IPS-20b (cell line): ENCODE data around the gene PHLDB2.
"Not testable (repeated sequence)": the region's sequence is repeated elsewhere in the genome, so short reads cannot be mapped to it uniquely, and the experiment has no call there.

ENCODE experiments used
- H3K27ac ChIP-seq: one replicate; pipeline ENCODE4 v1.5.1; 2013; ENCODE audit warnings: low read length
- H3K27me3 ChIP-seq: 2 replicates; pipeline ENCODE4 v1.6.1; 2013; ENCODE audit warnings: mild to moderate bottlenecking, low read length, inconsistent platforms; ENCODE audit not compliant: insufficient read depth
- H3K36me3 ChIP-seq: 2 replicates; pipeline ENCODE4 v1.6.1; 2013; ENCODE audit warnings: low read depth, mild to moderate bottlenecking, inconsistent platforms, low read length, moderate library complexity; ENCODE audit not compliant: insufficient read depth
- H3K4me1 ChIP-seq: 2 replicates; pipeline ENCODE4 v1.6.1; 2013; ENCODE audit warnings: mild to moderate bottlenecking, control low read depth, inconsistent platforms, low read length, moderate library complexity; ENCODE audit not compliant: insufficient read depth
- H3K4me3 ChIP-seq: 2 replicates; pipeline ENCODE4 v1.5.1; 2013; ENCODE audit warnings: mild to moderate bottlenecking, low read length, inconsistent platforms
- H3K9ac ChIP-seq: 2 replicates; pipeline ENCODE4 v1.6.1; 2013; ENCODE audit warnings: low read depth, mild to moderate bottlenecking, inconsistent platforms, low read length, moderate library complexity
- H3K9me3 ChIP-seq: 2 replicates; pipeline ENCODE4 v1.6.1; 2013; ENCODE audit warnings: mild to moderate bottlenecking, low read depth, low read length, inconsistent platforms; ENCODE audit not compliant: insufficient read depth

PHLDB2 gene

GRCh38 chr3:111859061-111859973 lies at the start of gene PHLDB2:
Gene PHLDB2 (plus strand): TSS chr3:111859265. CDS start chr3:111884078, 24,813 bp downstream.
- H3K4me1 ChIP-seq, result peaks cover 26% of the 10 kb centered on the region
- no peak within 1 kb of the TSS for H3K27ac ChIP-seq
- H3K36me3 ChIP-seq, result no peaks in the 10 kb centered on the region
- H3K27me3 ChIP-seq, result peaks cover 49% of the 10 kb centered on the region
- H3K9ac ChIP-seq, result peak within 1 kb of the TSS; percentile 78
- peak within 1 kb of the TSS; percentile 87 for H3K4me3 ChIP-seq
- H3K9me3 ChIP-seq, result no peaks in the 10 kb centered on the region

GRCh38 chr3:111810909-111811308 lies 48.2 kb upstream of the PHLDB2 start:
- no peaks in the 10 kb centered on the region for H3K9me3 ChIP-seq
- H3K27ac ChIP-seq, result no peak overlapping the region
- no peak overlapping the region for H3K4me3 ChIP-seq
- no peaks in the 10 kb centered on the region for H3K4me1 ChIP-seq
- H3K36me3 ChIP-seq, result no peaks in the 10 kb centered on the region
- no peaks in the 10 kb centered on the region for H3K27me3 ChIP-seq
- H3K9ac ChIP-seq, result no peak overlapping the region

GRCh38 chr3:111811811-111812210 lies 47.3 kb upstream of the PHLDB2 start:
- no peak overlapping the region for H3K27ac ChIP-seq
- no peak overlapping the region for H3K9ac ChIP-seq

GRCh38 chr3:111812701-111813100 lies 46.4 kb upstream of the PHLDB2 start:
- Histone ChIP-seq H3K9me3 (no peaks in the 10 kb centered on the region; the same call in 1 of the 2 replicates), H3K27me3 (no peaks in the 10 kb centered on the region), H3K27ac (no peak overlapping the region), H3K9ac (no peak overlapping the region), H3K36me3 (no peaks in the 10 kb centered on the region), H3K4me3 (no peak overlapping the region), H3K4me1 (no peaks in the 10 kb centered on the region)

More at GRCh38 chr3:111811811-111812210, 47.3 kb upstream of the PHLDB2 start:
- Histone ChIP-seq H3K4me1 (no peaks in the 10 kb centered on the region), H3K4me3 (no peak overlapping the region), H3K9me3 (no peaks in the 10 kb centered on the region; the same call in 1 of the 2 replicates), H3K36me3 (no peaks in the 10 kb centered on the region), H3K27me3 (no peaks in the 10 kb centered on the region)

GRCh38 chr3:111813441-111813840 lies 45.6 kb upstream of the PHLDB2 start:
- H3K9me3 ChIP-seq, result no peaks in the 10 kb centered on the region; the same call in 1 of the 2 replicates
- no peaks in the 10 kb centered on the region for H3K36me3 ChIP-seq
- H3K4me3 ChIP-seq, result no peak overlapping the region
- no peak overlapping the region for H3K27ac ChIP-seq
- H3K9ac ChIP-seq, result no peak overlapping the region
- H3K4me1 ChIP-seq, result no peaks in the 10 kb centered on the region
- H3K27me3 ChIP-seq, result no peaks in the 10 kb centered on the region

GRCh38 chr3:111813979-111814378 lies 45.1 kb upstream of the PHLDB2 start:
- H3K9me3 ChIP-seq, result no peaks in the 10 kb centered on the region; the same call in 1 of the 2 replicates
- no peak overlapping the region for H3K27ac ChIP-seq
- no peaks in the 10 kb centered on the region for H3K36me3 ChIP-seq
- no peak overlapping the region for H3K9ac ChIP-seq
- H3K27me3 ChIP-seq, result no peaks in the 10 kb centered on the region
- no peaks in the 10 kb centered on the region for H3K4me1 ChIP-seq
- H3K4me3 ChIP-seq, result no peak overlapping the region

- H3K4me3 ChIP-seq, H3K9me3 ChIP-seq, H3K27ac ChIP-seq, H3K4me1 ChIP-seq, H3K27me3 ChIP-seq, H3K36me3 ChIP-seq, H3K9ac ChIP-seq: not testable (repeated sequence)
Measured at GRCh38 chr3:111816771-111817170, 42.3 kb upstream of the PHLDB2 start.

GRCh38 chr3:111819927-111820326 lies 39.1 kb upstream of the PHLDB2 start:
- H3K27ac ChIP-seq, result no peak overlapping the region
- H3K4me3 ChIP-seq, result no peak overlapping the region
- no peaks in the 10 kb centered on the region for H3K4me1 ChIP-seq
- no peaks in the 10 kb centered on the region for H3K36me3 ChIP-seq
- H3K9me3 ChIP-seq, result no peaks in the 10 kb centered on the region; the same call in 1 of the 2 replicates
- H3K27me3 ChIP-seq, result no peaks in the 10 kb centered on the region
- no peak overlapping the region for H3K9ac ChIP-seq

- no peaks in the 10 kb centered on the region; the same call in 1 of the 2 replicates for H3K9me3 ChIP-seq
- H3K36me3 ChIP-seq, result no peaks in the 10 kb centered on the region
- no peak overlapping the region for H3K9ac ChIP-seq
- no peak overlapping the region for H3K27ac ChIP-seq
- no peaks in the 10 kb centered on the region for H3K27me3 ChIP-seq
- H3K4me3 ChIP-seq, result no peak overlapping the region
- no peaks in the 10 kb centered on the region for H3K4me1 ChIP-seq
Measured at GRCh38 chr3:111820651-111821050, 38.4 kb upstream of the PHLDB2 start.

GRCh38 chr3:111821891-111822290 lies 37.2 kb upstream of the PHLDB2 start:
- Histone ChIP-seq H3K27ac (no peak overlapping the region), H3K9me3 (no peaks in the 10 kb centered on the region; the same call in 1 of the 2 replicates), H3K27me3 (no peaks in the 10 kb centered on the region), H3K4me1 (no peaks in the 10 kb centered on the region), H3K36me3 (no peaks in the 10 kb centered on the region), H3K4me3 (no peak overlapping the region), H3K9ac (no peak overlapping the region)

GRCh38 chr3:111822804-111823203 lies 36.3 kb upstream of the PHLDB2 start:
- no peak overlapping the region for H3K9ac ChIP-seq
- H3K27me3 ChIP-seq, result no peaks in the 10 kb centered on the region
- H3K4me1 ChIP-seq, result no peaks in the 10 kb centered on the region
- H3K9me3 ChIP-seq, result no peaks in the 10 kb centered on the region
- H3K4me3 ChIP-seq, result no peak overlapping the region
- no peak overlapping the region for H3K27ac ChIP-seq
- no peaks in the 10 kb centered on the region for H3K36me3 ChIP-seq

GRCh38 chr3:111823341-111823855 lies 35.7 kb upstream of the PHLDB2 start:
- H3K9me3 ChIP-seq, result no peaks in the 10 kb centered on the region
- H3K4me1 ChIP-seq, result no peaks in the 10 kb centered on the region
- no peaks in the 10 kb centered on the region for H3K36me3 ChIP-seq
- no peak overlapping the region for H3K9ac ChIP-seq
- no peak overlapping the region for H3K27ac ChIP-seq
- no peaks in the 10 kb centered on the region for H3K27me3 ChIP-seq
- no peak overlapping the region for H3K4me3 ChIP-seq
